Activated naive CD8-positive, alpha-beta T cell treated with anti-CD3 and anti-CD28 coated beads, Interleukin-2, amount 50 U/mL, for 24 hours (primary cell): ENCODE measurements around the gene DENND1A.

Experiments
- ATAC-seq: fragments of 150-1000 bp; cut with Tn5 transposase; one replicate; pipeline ENCODE4 v1.10.0; 2021
- DNase-seq: peaks from one replicate; pipeline ENCODE4 v3.0.0; 2021
- H3K27ac Mint-ChIP-seq: one replicate; pipeline ENCODE4 v1.8.0; 2021; ENCODE audit warnings: mild to moderate bottlenecking, mixed read lengths
- H3K27me3 Mint-ChIP-seq: one replicate; pipeline ENCODE4 v1.8.0; 2021; ENCODE audit warnings: mixed read lengths
- H3K36me3 Mint-ChIP-seq: one replicate; pipeline ENCODE4 v1.8.0; 2021; ENCODE audit warnings: low read depth, mixed read lengths
- H3K4me1 Mint-ChIP-seq: one replicate; pipeline ENCODE4 v1.8.0; 2021; ENCODE audit warnings: mixed read lengths
- H3K4me3 Mint-ChIP-seq: one replicate; pipeline ENCODE4 v1.8.0; 2021; ENCODE audit warnings: mild to moderate bottlenecking, moderate library complexity, mixed read lengths
- H3K9me3 Mint-ChIP-seq: one replicate; pipeline ENCODE4 v1.8.0; 2021; ENCODE audit warnings: mixed read lengths

Gene DENND1A

GRCh38 chr9:123540457-123540856 lies 389.5 kb downstream of the DENND1A start:
- Mint-ChIP-seq H3K27me3 (no peaks in the 10 kb centered on the region), H3K36me3 (peaks cover 5% of the 10 kb centered on the region), H3K27ac (no peak overlapping the region), H3K4me1 (peaks cover 7% of the 10 kb centered on the region), H3K4me3 (no peak overlapping the region), H3K9me3 (no peaks in the 10 kb centered on the region)
- no peak for DNase-seq
- ATAC-seq, result no peak

GRCh38 chr9:123537809-123538208 lies 392.1 kb downstream of the DENND1A start:
- Mint-ChIP-seq H3K27me3 (no peaks in the 10 kb centered on the region), H3K4me1 (peaks cover 7% of the 10 kb centered on the region), H3K27ac (no peak overlapping the region), H3K36me3 (peaks cover 19% of the 10 kb centered on the region), H3K9me3 (peaks cover 7% of the 10 kb centered on the region), H3K4me3 (no peak overlapping the region)
- no peak for ATAC-seq
- no peak for DNase-seq

- Mint-ChIP-seq H3K4me3 (no peak overlapping the region), H3K27ac (no peak overlapping the region), H3K9me3 (peaks cover 11% of the 10 kb centered on the region)
These were observed 393.5 kb downstream of the DENND1A start for GRCh38 chr9:123536455-123536868.

GRCh38 chr9:123534336-123534735 lies 395.6 kb downstream of the DENND1A start:
- H3K27me3 Mint-ChIP-seq, result no peaks in the 10 kb centered on the region
- peaks cover 42% of the 10 kb centered on the region for H3K36me3 Mint-ChIP-seq
- no peak overlapping the region for H3K27ac Mint-ChIP-seq
- DNase-seq, result no peak
- H3K4me3 Mint-ChIP-seq, result no peak overlapping the region
- peaks cover 26% of the 10 kb centered on the region for H3K9me3 Mint-ChIP-seq
- no peak for ATAC-seq
- H3K4me1 Mint-ChIP-seq, result peaks cover 7% of the 10 kb centered on the region

More at GRCh38 chr9:123536455-123536868, 393.5 kb downstream of the DENND1A start:
- Mint-ChIP-seq H3K27me3 (no peaks in the 10 kb centered on the region), H3K4me1 (peaks cover 7% of the 10 kb centered on the region), H3K36me3 (peaks cover 30% of the 10 kb centered on the region)
- ATAC-seq, result no peak
- DNase-seq, result no peak

GRCh38 chr9:123530244-123530643 lies 399.7 kb downstream of the DENND1A start:
- Mint-ChIP-seq H3K9me3 (peaks cover 26% of the 10 kb centered on the region), H3K27ac (no peak overlapping the region), H3K27me3 (no peaks in the 10 kb centered on the region), H3K4me1 (no peaks in the 10 kb centered on the region), H3K4me3 (no peak overlapping the region), H3K36me3 (peaks cover 35% of the 10 kb centered on the region)
- ATAC-seq (no peak), DNase-seq (no peak)

GRCh38 chr9:123528501-123528900 lies 401.4 kb downstream of the DENND1A start:
- DNase-seq, result no peak
- ATAC-seq, result no peak
- no peaks in the 10 kb centered on the region for H3K27me3 Mint-ChIP-seq
- no peaks in the 10 kb centered on the region for H3K4me1 Mint-ChIP-seq
- H3K27ac Mint-ChIP-seq, result no peak overlapping the region
- peaks cover 25% of the 10 kb centered on the region for H3K36me3 Mint-ChIP-seq
- H3K9me3 Mint-ChIP-seq, result peaks cover 19% of the 10 kb centered on the region
- H3K4me3 Mint-ChIP-seq, result no peak overlapping the region

GRCh38 chr9:123527981-123528380 lies 401.9 kb downstream of the DENND1A start:
- no peaks in the 10 kb centered on the region for H3K27me3 Mint-ChIP-seq
- ATAC-seq, result no peak
- peaks cover 19% of the 10 kb centered on the region for H3K9me3 Mint-ChIP-seq
- no peak for DNase-seq
- H3K36me3 Mint-ChIP-seq, result peaks cover 23% of the 10 kb centered on the region
- no peaks in the 10 kb centered on the region for H3K4me1 Mint-ChIP-seq
- H3K27ac Mint-ChIP-seq, result no peak overlapping the region
- no peak overlapping the region for H3K4me3 Mint-ChIP-seq

GRCh38 chr9:123525957-123526356 lies 404.0 kb downstream of the DENND1A start:
- ATAC-seq (no peak), DNase-seq (no peak)
- no peak overlapping the region for H3K4me3 Mint-ChIP-seq
- no peak overlapping the region for H3K27ac Mint-ChIP-seq
- H3K36me3 Mint-ChIP-seq, result peaks cover 7% of the 10 kb centered on the region
- H3K9me3 Mint-ChIP-seq, result peaks cover 10% of the 10 kb centered on the region
- no peaks in the 10 kb centered on the region for H3K27me3 Mint-ChIP-seq
- H3K4me1 Mint-ChIP-seq, result no peaks in the 10 kb centered on the region

- DNase-seq (no peak), ATAC-seq (no peak)
- no peaks in the 10 kb centered on the region for H3K4me1 Mint-ChIP-seq
- no peaks in the 10 kb centered on the region for H3K27me3 Mint-ChIP-seq
- peaks cover 10% of the 10 kb centered on the region for H3K9me3 Mint-ChIP-seq
- H3K4me3 Mint-ChIP-seq, result no peak overlapping the region
- no peak overlapping the region for H3K27ac Mint-ChIP-seq
- H3K36me3 Mint-ChIP-seq, result peaks cover 6% of the 10 kb centered on the region
These were observed 404.5 kb downstream of the DENND1A start for GRCh38 chr9:123525424-123525823.

GRCh38 chr9:123524866-123525265 lies 405.1 kb downstream of the DENND1A start:
- Mint-ChIP-seq H3K9me3 (peaks cover 4% of the 10 kb centered on the region), H3K4me3 (no peak overlapping the region), H3K27me3 (no peaks in the 10 kb centered on the region), H3K27ac (no peak overlapping the region), H3K36me3 (peaks cover under 1% of the 10 kb centered on the region), H3K4me1 (no peaks in the 10 kb centered on the region)
- DNase-seq (no peak), ATAC-seq (no peak)

GRCh38 chr9:123523845-123524244 lies 406.1 kb downstream of the DENND1A start:
- Mint-ChIP-seq H3K27me3 (no peaks in the 10 kb centered on the region), H3K4me3 (no peak overlapping the region), H3K4me1 (no peaks in the 10 kb centered on the region), H3K36me3 (no peaks in the 10 kb centered on the region), H3K27ac (no peak overlapping the region), H3K9me3 (no peaks in the 10 kb centered on the region)
- ATAC-seq (no peak), DNase-seq (no peak)

- no peak for DNase-seq
These were observed 406.9 kb downstream of the DENND1A start for GRCh38 chr9:123523001-123523400.

GRCh38 chr9:123522251-123522650 lies 407.7 kb downstream of the DENND1A start:
- no peak for DNase-seq
- H3K36me3 Mint-ChIP-seq, result no peaks in the 10 kb centered on the region
- ATAC-seq, result no peak
- no peaks in the 10 kb centered on the region for H3K4me1 Mint-ChIP-seq
- no peaks in the 10 kb centered on the region for H3K9me3 Mint-ChIP-seq
- no peaks in the 10 kb centered on the region for H3K27me3 Mint-ChIP-seq
- no peak overlapping the region for H3K27ac Mint-ChIP-seq
- H3K4me3 Mint-ChIP-seq, result no peak overlapping the region

More at GRCh38 chr9:123523001-123523400, 406.9 kb downstream of the DENND1A start:
- H3K27me3 Mint-ChIP-seq, result no peaks in the 10 kb centered on the region
- H3K9me3 Mint-ChIP-seq, result no peaks in the 10 kb centered on the region
- no peak overlapping the region for H3K27ac Mint-ChIP-seq
- ATAC-seq, result no peak
- H3K4me1 Mint-ChIP-seq, result no peaks in the 10 kb centered on the region
- no peak overlapping the region for H3K4me3 Mint-ChIP-seq
- no peaks in the 10 kb centered on the region for H3K36me3 Mint-ChIP-seq

- DNase-seq (no peak), ATAC-seq (no peak)
- no peaks in the 10 kb centered on the region for H3K9me3 Mint-ChIP-seq
- no peak overlapping the region for H3K4me3 Mint-ChIP-seq
- H3K27ac Mint-ChIP-seq, result no peak overlapping the region
- H3K4me1 Mint-ChIP-seq, result no peaks in the 10 kb centered on the region
- no peaks in the 10 kb centered on the region for H3K36me3 Mint-ChIP-seq
- no peaks in the 10 kb centered on the region for H3K27me3 Mint-ChIP-seq
These were observed 411.6 kb downstream of the DENND1A start for GRCh38 chr9:123518338-123518737.

- Mint-ChIP-seq H3K4me1 (no peaks in the 10 kb centered on the region), H3K27me3 (no peaks in the 10 kb centered on the region)
These were observed 412.4 kb downstream of the DENND1A start for GRCh38 chr9:123517512-123517911.

GRCh38 chr9:123514766-123515165 lies 415.2 kb downstream of the DENND1A start:
- ATAC-seq, result no peak
- DNase-seq, result no peak
- peaks cover 5% of the 10 kb centered on the region for H3K36me3 Mint-ChIP-seq
- no peaks in the 10 kb centered on the region for H3K9me3 Mint-ChIP-seq
- no peaks in the 10 kb centered on the region for H3K27me3 Mint-ChIP-seq
- H3K4me3 Mint-ChIP-seq, result no peak overlapping the region
- H3K4me1 Mint-ChIP-seq, result no peaks in the 10 kb centered on the region
- H3K27ac Mint-ChIP-seq, result no peak overlapping the region

More at GRCh38 chr9:123517512-123517911, 412.4 kb downstream of the DENND1A start:
- Mint-ChIP-seq H3K27ac (no peak overlapping the region), H3K36me3 (no peaks in the 10 kb centered on the region), H3K9me3 (no peaks in the 10 kb centered on the region), H3K4me3 (no peak overlapping the region)
- ATAC-seq (no peak), DNase-seq (no peak)
